ENCODE measurements around the gene RIMBP2.

GRCh38 chr12:130461839-130462557 is 254.1 kb downstream of the RIMBP2 start:
- no peak for TF ChIP-seq POLR2A (IDR thresholded peaks at IDR 0.05)
- TF ChIP-seq, protein P1, sequence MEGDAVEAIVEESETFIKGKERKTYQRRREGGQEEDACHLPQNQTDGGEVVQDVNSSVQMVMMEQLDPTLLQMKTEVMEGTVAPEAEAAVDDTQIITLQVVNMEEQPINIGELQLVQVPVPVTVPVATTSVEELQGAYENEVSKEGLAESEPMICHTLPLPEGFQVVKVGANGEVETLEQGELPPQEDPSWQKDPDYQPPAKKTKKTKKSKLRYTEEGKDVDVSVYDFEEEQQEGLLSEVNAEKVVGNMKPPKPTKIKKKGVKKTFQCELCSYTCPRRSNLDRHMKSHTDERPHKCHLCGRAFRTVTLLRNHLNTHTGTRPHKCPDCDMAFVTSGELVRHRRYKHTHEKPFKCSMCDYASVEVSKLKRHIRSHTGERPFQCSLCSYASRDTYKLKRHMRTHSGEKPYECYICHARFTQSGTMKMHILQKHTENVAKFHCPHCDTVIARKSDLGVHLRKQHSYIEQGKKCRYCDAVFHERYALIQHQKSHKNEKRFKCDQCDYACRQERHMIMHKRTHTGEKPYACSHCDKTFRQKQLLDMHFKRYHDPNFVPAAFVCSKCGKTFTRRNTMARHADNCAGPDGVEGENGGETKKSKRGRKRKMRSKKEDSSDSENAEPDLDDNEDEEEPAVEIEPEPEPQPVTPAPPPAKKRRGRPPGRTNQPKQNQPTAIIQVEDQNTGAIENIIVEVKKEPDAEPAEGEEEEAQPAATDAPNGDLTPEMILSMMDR (IDR thresholded peaks at IDR 0.05) = no peak
- no peak for TF ChIP-seq POLR2AphosphoS5 (IDR thresholded peaks at IDR 0.05; ENCODE audit: insufficient read depth in 1 of 2, low read depth in 1 of 2)

Data from vagina (tissue), 2 donors.